Measurements from ENCODE around the gene SLC10A1.

Gene SLC10A1

DNA sequence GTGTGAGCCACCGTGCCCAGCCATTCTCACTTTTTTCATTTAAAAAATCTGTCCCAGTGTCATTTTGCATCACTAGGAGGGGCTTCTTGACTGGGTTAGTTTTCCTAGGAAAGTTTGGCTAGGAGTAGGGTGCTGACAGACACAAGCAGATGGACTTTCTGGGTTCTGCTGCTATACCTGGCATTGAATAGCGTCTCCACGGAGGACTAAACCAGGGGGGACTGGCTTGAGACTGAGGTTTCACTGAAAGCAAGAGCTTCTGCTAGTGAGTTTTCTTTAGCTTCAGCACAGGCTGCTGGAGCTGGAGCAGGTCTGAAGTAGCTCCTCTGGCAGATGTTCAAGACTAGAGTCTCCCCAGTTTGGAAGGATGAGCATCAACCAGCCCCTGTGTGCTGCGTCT, 1.4 kb downstream of the SLC10A1 start:
- Mint-ChIP-seq H3K4me3 (no peak overlapping the region), H3K27me3 (no peaks in the 10 kb centered on the region), H3K4me1 (ENCODE audit: low read depth) (peaks cover 12% of the 10 kb centered on the region), H3K27ac (no peak overlapping the region), H3K9me3 (no peaks in the 10 kb centered on the region), H3K36me3 (ENCODE audit: low read depth) (no peaks in the 10 kb centered on the region)
- intact Hi-C loops (cut with micrococcal nuclease) = no loop called here

DNA sequence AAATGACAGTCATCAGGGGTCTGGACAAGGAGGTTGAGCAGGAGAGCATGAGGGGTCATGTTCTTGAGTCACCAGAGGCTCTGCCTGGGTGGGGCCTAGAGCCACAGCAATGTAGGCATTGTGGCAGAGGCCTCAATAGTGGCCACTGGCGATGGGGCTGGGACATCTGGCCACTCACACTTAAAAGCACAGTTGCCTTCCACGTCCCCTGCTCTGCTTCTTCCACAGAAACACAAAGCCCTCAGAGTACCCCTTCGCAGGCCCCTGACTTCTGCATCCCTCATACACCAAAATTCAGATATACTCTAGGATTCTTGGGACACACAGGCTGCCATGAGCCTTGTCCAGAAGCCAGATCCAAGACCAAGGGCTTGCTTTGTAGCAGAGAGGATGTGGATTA, 2.2 kb downstream of the SLC10A1 start:
- Mint-ChIP-seq H3K27me3 (no peaks in the 10 kb centered on the region), H3K4me3 (no peak overlapping the region), H3K4me1 (ENCODE audit: low read depth) (peaks cover 12% of the 10 kb centered on the region), H3K36me3 (ENCODE audit: low read depth) (no peaks in the 10 kb centered on the region), H3K9me3 (no peaks in the 10 kb centered on the region), H3K27ac (no peak overlapping the region)
- intact Hi-C loops (cut with micrococcal nuclease) = no loop called here

DNA sequence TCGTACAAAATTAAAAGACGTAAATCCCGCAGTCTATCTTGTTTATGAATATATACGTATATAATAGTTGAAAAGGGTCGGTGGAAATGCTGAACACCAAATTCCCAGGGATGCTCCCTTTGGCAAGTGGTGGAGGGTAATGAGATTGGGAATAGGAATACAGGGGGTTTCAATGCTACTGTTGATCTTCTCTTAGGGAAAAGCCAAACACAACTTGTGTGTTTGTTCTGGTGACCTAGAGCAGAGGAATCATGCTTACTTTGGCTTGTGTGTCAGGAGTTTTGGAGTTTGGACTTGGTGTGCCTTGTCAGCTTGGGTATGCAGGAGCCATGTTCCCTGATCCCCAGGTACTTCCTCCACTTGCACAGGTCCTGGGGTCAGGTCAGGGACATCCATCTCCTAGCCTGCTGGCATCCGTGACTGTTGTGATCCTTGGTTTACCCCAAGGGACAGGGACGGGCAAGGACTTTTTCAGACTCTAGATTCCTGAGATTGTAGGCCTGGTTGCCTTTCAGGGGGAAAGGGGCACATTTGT, 4.1 kb downstream of the SLC10A1 start:
- intact Hi-C loops (cut with micrococcal nuclease) = no loop called here
- no peaks in the 10 kb centered on the region for H3K36me3 Mint-ChIP-seq (ENCODE audit: low read depth)
- H3K4me1 Mint-ChIP-seq (ENCODE audit: low read depth) = peaks cover 9% of the 10 kb centered on the region
- H3K9me3 Mint-ChIP-seq = no peaks in the 10 kb centered on the region
- H3K27ac Mint-ChIP-seq = no peak overlapping the region
- no peak overlapping the region for H3K4me3 Mint-ChIP-seq
- no peaks in the 10 kb centered on the region for H3K27me3 Mint-ChIP-seq

DNA sequence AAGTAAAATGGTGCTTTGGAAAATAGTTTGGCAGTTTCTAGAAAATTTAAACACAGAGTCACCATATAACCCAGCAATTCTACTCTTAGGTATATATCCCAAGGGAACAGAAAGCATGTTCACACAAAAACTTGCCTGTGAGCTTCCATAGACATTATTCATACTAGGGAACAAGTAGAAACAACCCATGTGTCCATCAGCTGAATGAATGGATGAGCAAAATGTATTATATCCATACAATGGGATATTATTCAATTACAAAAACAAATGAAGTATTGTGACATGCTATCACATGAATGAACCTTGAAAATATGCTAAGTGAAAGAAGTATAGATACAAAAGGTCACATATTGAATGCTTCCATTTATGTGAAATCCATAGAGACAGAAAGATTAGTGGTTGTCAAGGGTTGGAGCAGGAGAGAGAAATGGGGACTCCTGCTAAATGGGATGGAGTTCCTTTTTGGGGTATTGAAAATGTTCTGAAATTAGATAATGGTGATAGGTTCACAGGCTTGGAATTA, 7.9 kb downstream of the SLC10A1 start:
- Mint-ChIP-seq H3K27ac (no peak overlapping the region), H3K27me3 (no peaks in the 10 kb centered on the region), H3K4me3 (no peak overlapping the region), H3K9me3 (no peaks in the 10 kb centered on the region), H3K4me1 (ENCODE audit: low read depth) (no peaks in the 10 kb centered on the region), H3K36me3 (ENCODE audit: low read depth) (peaks cover 11% of the 10 kb centered on the region)
- intact Hi-C loops (cut with micrococcal nuclease) = no loop called here

DNA sequence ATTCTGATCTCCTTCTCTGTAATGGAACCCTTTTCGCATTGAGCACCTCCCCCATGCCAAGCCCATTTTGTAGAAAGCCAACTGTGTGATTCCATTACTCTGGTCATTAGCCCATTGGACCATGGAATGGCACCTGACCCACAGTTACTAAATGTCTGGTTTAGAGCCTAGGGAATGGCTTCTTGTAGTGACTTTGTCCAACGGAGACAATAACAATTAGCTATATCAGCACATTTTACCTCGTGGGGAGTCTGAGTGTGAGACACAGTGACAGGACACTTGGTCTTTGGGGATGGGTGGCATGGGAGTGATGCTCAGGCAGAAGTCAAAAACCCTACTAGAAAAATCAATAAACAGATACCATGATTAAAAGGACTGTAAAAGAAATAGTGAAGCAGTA, 10.4 kb downstream of the SLC10A1 start:
- Mint-ChIP-seq H3K9me3 (no peaks in the 10 kb centered on the region), H3K27me3 (no peaks in the 10 kb centered on the region), H3K4me1 (ENCODE audit: low read depth) (no peaks in the 10 kb centered on the region), H3K4me3 (no peak overlapping the region), H3K36me3 (ENCODE audit: low read depth) (peaks cover 16% of the 10 kb centered on the region), H3K27ac (no peak overlapping the region)
- intact Hi-C loops (cut with micrococcal nuclease) = no loop called here

DNA sequence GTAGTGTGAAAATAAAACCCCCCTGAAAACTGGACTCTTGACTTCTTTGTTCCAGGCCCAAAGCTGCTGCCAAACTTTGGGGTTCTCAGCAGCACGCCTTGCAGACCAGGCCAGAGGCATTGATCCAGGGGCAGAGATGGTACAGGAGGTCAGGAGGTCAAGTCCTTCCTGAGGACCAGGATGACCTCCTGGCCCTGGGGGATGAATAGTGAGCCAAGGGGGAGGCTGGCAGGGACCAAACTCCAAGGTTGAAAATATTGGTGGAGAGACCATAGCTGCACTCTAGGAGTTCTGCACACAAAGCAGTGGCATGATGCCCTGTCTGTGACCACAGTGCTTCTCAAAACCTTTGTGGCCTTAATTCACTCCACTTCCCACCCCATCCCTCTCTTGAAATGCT, 12.1 kb downstream of the SLC10A1 start:
- intact Hi-C loops (cut with micrococcal nuclease) = no loop called here
- Mint-ChIP-seq H3K4me1 (ENCODE audit: low read depth) (no peaks in the 10 kb centered on the region), H3K27ac (no peak overlapping the region), H3K27me3 (no peaks in the 10 kb centered on the region), H3K4me3 (no peak overlapping the region), H3K36me3 (ENCODE audit: low read depth) (peaks cover 27% of the 10 kb centered on the region), H3K9me3 (no peaks in the 10 kb centered on the region)

DNA sequence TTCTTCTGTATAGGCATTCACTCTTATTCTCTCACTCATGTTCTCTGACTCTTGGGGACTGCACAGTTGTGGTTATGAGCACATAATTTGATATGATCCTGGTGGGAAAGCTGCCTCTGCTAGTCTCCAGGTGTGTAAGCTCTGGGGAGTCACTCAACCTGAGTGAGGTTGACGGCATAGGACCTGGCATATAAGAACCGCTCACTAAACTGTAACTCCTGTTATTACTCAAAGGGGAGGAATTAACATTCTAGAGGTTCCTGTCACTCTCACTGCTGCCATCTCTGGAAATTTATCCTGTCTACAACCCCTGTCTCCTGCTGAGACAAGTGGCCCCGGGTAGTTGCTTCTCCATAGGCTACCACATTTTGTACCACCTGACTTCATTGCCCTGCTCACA, 16.1 kb downstream of the SLC10A1 start:
- Mint-ChIP-seq H3K36me3 (ENCODE audit: low read depth) (peaks cover 54% of the 10 kb centered on the region), H3K27ac (no peak overlapping the region), H3K4me1 (ENCODE audit: low read depth) (peaks cover 23% of the 10 kb centered on the region), H3K27me3 (no peaks in the 10 kb centered on the region), H3K4me3 (no peak overlapping the region), H3K9me3 (no peaks in the 10 kb centered on the region)
- intact Hi-C loops (cut with micrococcal nuclease) = no loop called here

DNA sequence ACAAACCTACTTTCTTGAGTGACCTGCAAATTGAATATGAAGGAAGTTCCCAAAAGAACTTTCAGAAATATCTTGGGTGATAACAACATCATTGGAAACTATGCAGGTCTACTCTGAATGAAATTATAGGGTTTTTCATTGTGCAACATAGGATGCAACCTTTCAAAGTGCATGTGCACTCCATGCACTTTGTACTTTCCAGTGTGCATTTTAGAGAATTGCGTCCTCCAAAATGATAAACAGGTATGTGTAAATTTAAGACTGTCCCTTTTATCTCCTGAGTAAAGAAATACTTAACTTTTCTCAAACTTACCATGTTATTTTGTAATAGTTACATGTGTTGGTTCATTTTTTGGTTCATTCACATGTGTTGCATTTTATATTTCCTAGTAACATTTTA, 16.9 kb downstream of the SLC10A1 start:
- Mint-ChIP-seq H3K9me3 (no peaks in the 10 kb centered on the region), H3K27ac (no peak overlapping the region), H3K4me1 (ENCODE audit: low read depth) (peaks cover 30% of the 10 kb centered on the region), H3K36me3 (ENCODE audit: low read depth) (peaks cover 60% of the 10 kb centered on the region), H3K4me3 (no peak overlapping the region), H3K27me3 (no peaks in the 10 kb centered on the region)
- intact Hi-C loops (cut with micrococcal nuclease) = no loop called here

DNA sequence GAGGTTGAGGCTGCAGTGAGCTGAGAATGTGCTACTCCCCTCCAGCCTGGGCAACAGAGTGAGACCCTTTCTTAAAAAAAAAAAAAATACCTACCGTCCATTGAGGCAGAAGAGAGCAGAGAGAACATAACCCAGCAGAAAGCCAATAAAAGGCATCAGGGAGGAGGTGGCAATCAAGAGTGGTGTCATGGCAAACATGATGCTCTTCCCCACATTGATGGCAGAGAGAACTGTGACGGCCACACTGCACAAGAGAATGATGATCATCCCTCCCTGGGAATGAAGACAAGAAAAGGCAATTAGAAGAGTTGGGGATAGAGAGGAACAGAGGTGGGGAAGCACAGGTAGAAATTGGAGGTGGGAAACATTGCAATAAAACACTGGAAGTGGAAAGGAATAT, 18.0 kb downstream of the SLC10A1 start:
- Mint-ChIP-seq H3K27me3 (no peaks in the 10 kb centered on the region), H3K9me3 (no peaks in the 10 kb centered on the region), H3K4me3 (no peak overlapping the region), H3K4me1 (ENCODE audit: low read depth) (peaks cover 39% of the 10 kb centered on the region), H3K27ac (no peak overlapping the region), H3K36me3 (ENCODE audit: low read depth) (peaks cover 70% of the 10 kb centered on the region)
- intact Hi-C loops (cut with micrococcal nuclease) = no loop called here

DNA sequence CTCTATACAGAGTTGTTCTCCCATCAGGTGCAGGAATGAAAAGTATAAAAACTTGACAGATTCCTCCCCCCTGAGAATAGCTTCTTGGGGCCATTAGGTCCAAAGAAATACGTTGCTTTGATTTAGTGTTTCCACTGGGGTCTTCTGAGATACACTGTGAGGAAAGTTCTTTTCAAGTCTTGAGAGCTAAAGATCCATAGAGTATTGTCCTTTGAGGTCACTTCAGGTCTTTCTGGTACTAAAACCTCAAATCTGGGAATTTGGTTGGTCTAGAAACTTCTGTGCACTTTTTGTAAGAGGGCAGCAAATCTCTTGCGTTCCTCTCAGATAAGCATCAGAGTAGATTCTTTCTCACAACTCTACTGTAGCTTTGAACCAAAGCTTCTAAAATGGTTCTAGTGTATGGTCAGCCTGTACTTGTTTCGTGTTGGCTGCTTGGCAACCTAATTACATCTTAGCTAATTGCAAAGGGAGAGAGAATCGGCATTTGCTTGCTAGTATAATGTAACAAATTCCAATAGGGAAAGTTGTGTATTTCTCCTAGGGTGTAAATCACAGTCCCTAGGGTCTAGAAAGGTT, 20.1 kb downstream of the SLC10A1 start:
- Mint-ChIP-seq H3K27ac (no peak overlapping the region), H3K36me3 (ENCODE audit: low read depth) (peaks cover 91% of the 10 kb centered on the region), H3K4me1 (ENCODE audit: low read depth) (peaks cover 53% of the 10 kb centered on the region), H3K27me3 (no peaks in the 10 kb centered on the region), H3K9me3 (no peaks in the 10 kb centered on the region), H3K4me3 (no peak overlapping the region)
- intact Hi-C loops (cut with micrococcal nuclease) = no loop called here

DNA sequence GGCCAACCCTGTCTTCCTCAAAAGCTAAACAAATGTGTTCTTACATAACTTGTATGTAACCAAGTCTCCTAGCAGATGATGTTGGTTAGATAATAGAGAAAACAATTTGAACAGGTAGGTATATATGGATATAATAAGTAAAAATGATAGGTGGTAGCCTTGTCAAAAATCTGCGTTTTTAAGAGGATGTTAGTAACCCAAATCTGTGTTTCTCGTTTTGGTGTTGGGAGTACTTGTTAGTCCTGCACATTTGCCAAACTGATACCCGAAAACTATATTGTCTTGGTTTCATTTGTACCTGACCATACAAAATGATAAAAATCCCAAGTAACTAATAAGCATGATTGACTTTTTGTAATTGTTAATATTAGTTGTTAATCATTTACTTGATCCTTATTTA, 22.0 kb downstream of the SLC10A1 start:
- no peak overlapping the region for H3K4me3 Mint-ChIP-seq
- intact Hi-C loops (cut with micrococcal nuclease) = no loop called here
- H3K9me3 Mint-ChIP-seq = no peaks in the 10 kb centered on the region
- peaks cover 66% of the 10 kb centered on the region for H3K4me1 Mint-ChIP-seq (ENCODE audit: low read depth)
- no peak overlapping the region for H3K27ac Mint-ChIP-seq
- no peaks in the 10 kb centered on the region for H3K27me3 Mint-ChIP-seq
- peaks cover 95% of the 10 kb centered on the region for H3K36me3 Mint-ChIP-seq (ENCODE audit: low read depth)

DNA sequence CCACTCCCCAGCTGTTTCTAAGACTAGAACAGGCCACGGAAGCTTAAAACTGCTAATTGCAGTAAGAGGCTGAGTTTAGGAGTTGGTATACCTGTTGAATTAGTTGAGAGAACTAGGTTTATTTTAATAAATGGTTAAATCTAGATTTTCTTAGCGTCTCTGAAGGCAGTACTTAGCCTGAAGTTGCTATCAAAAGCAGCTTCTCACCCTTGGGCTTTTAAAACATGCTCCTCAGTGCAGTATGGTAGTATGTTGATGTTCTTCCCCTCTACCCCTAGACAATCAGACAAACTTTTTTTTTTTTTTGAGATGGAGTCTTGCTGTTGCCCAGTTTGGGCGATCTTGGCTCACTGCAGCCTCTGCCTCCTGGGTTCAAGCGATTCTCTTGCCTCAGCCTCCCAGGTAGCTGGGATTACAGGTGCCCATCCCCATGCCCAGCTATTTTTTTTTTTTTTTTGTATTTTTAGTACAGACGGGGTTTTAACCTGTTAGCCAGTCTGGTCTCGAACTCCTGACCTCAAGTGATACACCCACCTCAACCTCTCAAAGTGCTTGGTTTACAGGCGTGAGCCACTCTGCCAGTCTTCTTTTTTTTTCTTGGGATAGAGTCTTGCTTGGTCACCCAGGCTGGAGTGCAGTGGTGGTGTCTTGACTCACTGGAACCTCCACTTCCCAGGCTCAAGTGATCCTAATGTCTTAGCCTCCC, 23.3 kb downstream of the SLC10A1 start:
- intact Hi-C loops (cut with micrococcal nuclease) = no loop called here
- Mint-ChIP-seq H3K4me1 (ENCODE audit: low read depth) (peaks cover 72% of the 10 kb centered on the region), H3K36me3 (ENCODE audit: low read depth) (peaks cover 100% of the 10 kb centered on the region), H3K4me3 (no peak overlapping the region), H3K9me3 (no peaks in the 10 kb centered on the region), H3K27me3 (no peaks in the 10 kb centered on the region), H3K27ac (no peak overlapping the region)

DNA sequence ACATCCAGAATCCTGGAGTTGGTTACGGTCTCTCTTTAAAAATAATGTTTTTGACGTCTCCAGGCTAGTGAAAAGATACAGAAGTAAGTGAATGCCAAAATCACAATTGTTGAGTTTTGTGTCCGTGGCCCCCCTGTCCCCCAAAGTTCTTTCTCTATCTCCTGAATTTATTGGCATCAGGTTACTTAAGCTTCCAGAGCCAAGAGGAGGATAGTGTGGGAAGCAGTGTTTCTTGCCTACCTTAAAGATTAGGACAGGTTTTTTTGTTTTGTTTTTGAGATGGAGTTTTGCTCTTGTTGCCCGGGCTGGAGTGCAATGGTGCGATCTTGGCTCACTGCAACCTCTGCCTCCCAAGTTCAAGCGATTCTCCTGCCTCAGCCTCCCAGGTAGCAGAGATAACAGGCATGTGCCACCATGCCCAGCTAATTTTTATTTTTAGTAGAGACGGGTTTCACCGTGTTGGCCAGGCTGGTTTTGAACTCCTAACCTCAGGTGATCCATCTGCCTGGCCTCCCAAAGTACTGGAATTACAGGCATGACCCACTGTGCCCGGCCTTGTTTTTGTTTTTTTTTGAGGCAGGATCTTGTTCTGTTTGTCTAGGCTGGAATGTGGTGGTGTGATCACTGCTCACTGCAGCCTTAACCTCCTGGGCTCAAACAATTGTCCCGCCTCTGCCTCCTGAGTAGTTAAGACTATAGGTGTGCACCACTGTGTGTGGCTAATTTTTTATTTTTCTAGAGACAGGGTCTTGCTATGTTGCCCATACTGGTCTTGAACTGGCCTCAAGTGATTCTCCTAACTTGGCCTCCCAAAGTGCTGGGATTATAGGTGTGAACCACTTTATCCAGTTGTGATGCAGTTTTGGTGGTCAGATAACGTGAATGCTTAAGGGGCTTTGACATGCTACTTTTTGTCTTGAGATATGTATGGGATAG, 24.7 kb downstream of the SLC10A1 start:
- no peak overlapping the region for H3K27ac Mint-ChIP-seq
- peaks cover 100% of the 10 kb centered on the region for H3K36me3 Mint-ChIP-seq (ENCODE audit: low read depth)
- intact Hi-C loops (cut with micrococcal nuclease) = no loop called here
- H3K4me1 Mint-ChIP-seq (ENCODE audit: low read depth) = peaks cover 81% of the 10 kb centered on the region
- no peak overlapping the region for H3K4me3 Mint-ChIP-seq
- H3K9me3 Mint-ChIP-seq = no peaks in the 10 kb centered on the region
- no peaks in the 10 kb centered on the region for H3K27me3 Mint-ChIP-seq

DNA sequence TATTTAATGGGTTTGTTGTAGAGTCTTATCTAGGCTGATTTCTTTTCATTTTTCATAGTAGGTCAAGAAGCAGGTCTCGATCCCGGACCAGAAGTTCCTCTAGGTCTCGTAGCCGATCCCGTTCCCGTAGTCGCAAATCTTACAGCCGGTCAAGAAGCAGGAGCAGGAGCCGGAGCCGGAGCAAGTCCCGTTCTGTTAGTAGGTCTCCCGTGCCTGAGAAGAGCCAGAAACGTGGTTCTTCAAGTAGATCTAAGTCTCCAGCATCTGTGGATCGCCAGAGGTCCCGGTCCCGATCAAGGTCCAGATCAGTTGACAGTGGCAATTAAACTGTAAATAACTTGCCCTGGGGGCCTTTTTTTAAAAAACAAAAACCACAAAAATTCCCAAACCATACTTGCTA, 25.9 kb downstream of the SLC10A1 start:
- no peak overlapping the region for H3K27ac Mint-ChIP-seq
- no peak overlapping the region for H3K4me3 Mint-ChIP-seq
- H3K27me3 Mint-ChIP-seq = no peaks in the 10 kb centered on the region
- intact Hi-C loops (cut with micrococcal nuclease) = no loop called here
- H3K9me3 Mint-ChIP-seq = no peaks in the 10 kb centered on the region
- H3K36me3 Mint-ChIP-seq (ENCODE audit: low read depth) = peaks cover 97% of the 10 kb centered on the region
- peaks cover 74% of the 10 kb centered on the region for H3K4me1 Mint-ChIP-seq (ENCODE audit: low read depth)

Data from dendritic cell treated with granulocyte-macrophage colony-stimulating factor and Interleukin-4, amounts not matched to agents 40 ng/mL and 50 ng/mL, for 4 days (primary cell).